ENCODE data around the gene SHE.
A peak's percentile ranks its signal among the peaks of the same experiment; 100 is the strongest.

SHE gene

DNA sequence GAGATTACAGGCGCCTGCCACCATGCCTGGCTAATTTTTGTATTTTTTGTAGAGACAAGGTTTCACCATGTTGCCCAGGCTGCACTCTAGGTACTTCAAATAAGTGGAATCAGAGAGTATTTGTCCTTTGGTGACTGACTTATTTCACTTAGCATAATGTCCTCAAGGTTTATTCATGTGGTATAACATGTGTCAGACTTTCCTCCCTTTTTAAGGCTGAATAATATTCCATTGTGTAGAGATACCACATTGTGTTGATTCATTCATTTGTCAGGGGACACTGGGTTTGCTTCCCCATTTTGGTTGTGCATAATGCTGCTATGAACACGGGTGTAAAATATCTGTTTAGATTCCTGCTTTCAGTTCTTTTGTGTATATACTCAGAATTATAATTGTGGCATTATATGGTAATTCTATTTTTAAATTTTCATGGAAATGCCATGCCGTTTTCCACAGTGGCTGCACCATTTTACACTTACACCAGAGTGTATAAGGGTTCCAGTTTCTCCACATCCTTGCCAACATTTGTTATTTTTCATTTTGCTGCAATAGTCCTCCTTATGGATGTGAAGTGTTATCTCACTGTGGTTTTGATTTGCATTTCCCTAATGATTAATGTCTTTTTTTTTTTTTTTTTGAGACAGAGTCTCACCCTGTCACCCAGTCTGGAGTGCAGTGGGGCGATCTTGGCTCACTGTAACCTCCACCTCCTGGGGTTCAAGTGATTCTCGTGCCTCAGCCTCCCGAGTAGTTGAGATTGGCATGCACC, 62.0 kb downstream of the SHE start:
- no peaks in the 10 kb centered on the region for H3K9me3 Mint-ChIP-seq
- H3K27me3 Mint-ChIP-seq (ENCODE audit: low read depth) = no peaks in the 10 kb centered on the region
- peak overlapping the region; percentile 81 for H3K27ac Mint-ChIP-seq
- no peak for DNase-seq (ENCODE audit: low spot score)
- peaks cover 42% of the 10 kb centered on the region for H3K4me1 Mint-ChIP-seq (ENCODE audit: low read depth)
- peaks cover 5% of the 10 kb centered on the region for H3K36me3 Mint-ChIP-seq (ENCODE audit: low read depth)
- H3K4me3 Mint-ChIP-seq = peak overlapping the region; percentile 56

DNA sequence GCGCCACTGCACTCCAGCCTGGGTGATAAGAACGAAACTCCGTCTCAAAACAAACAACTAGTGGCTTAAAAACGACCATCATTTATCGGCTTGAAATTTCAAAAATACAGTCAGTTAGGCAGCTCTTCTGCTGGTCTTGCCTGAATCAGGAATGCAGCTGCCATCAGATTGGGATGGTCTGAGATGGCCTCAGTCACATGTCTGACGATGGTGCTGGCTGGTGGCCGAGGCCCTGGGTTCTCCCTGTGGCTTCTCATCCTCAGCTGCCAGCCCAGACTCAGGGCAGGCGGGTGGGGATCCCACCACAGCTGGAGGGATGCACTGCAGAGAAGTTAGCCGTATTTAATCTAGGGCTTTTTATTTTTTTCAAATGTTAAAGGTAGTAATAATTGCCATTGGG, 65.8 kb downstream of the SHE start:
- Mint-ChIP-seq H3K9me3 (no peaks in the 10 kb centered on the region), H3K27me3 (ENCODE audit: low read depth) (no peaks in the 10 kb centered on the region), H3K27ac (no peak overlapping the region), H3K4me3 (no peak overlapping the region), H3K36me3 (ENCODE audit: low read depth) (peaks cover 5% of the 10 kb centered on the region), H3K4me1 (ENCODE audit: low read depth) (peaks cover 41% of the 10 kb centered on the region)
- no peak for DNase-seq (ENCODE audit: low spot score)

GRCh38 chr1:154435599-154436200, 66.5 kb downstream of the SHE start:
- Mint-ChIP-seq H3K27ac (no peak overlapping the region), H3K9me3 (no peaks in the 10 kb centered on the region), H3K4me1 (ENCODE audit: low read depth) (peaks cover 35% of the 10 kb centered on the region)

DNA sequence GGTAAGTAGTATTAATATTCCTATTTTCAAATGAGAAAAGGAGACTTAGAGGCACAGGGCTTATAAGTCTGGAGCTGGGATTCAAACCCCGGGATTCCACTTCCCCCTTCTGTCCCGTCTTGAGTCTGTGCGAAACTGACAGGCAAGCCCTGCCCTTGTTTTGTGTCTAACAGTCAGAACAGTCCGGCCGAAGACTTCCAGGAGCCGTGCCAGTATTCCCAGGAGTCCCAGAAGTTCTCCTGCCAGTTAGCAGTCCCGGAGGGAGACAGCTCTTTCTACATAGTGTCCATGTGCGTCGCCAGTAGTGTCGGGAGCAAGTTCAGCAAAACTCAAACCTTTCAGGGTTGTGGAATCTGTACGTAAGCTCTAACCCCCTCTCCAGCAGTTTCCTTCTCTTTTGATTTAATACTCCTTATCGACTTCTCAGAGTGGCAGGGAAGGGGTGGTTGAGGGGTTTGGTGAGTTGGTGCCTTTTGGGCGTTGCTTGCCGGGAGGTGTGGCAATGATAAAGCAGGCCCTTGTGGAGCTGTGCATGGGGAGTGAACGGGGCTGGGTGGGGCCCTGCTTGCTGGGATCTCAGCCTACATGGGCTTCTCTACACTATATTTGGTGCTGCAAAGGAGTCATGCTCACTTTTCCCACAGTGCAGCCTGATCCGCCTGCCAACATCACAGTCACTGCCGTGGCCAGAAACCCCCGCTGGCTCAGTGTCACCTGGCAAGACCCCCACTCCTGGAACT, 67.7 kb downstream of the SHE start:
- Mint-ChIP-seq H3K4me3 (no peak overlapping the region), H3K9me3 (no peaks in the 10 kb centered on the region), H3K36me3 (ENCODE audit: low read depth) (peaks cover 2% of the 10 kb centered on the region), H3K27ac (peak overlapping the region; percentile 15), H3K27me3 (ENCODE audit: low read depth) (no peaks in the 10 kb centered on the region), H3K4me1 (ENCODE audit: low read depth) (peaks cover 27% of the 10 kb centered on the region)
- no peak for DNase-seq (ENCODE audit: low spot score)

More at GRCh38 chr1:154435599-154436200, 66.5 kb downstream of the SHE start:
- no peak overlapping the region for H3K4me3 Mint-ChIP-seq
- DNase-seq (ENCODE audit: low spot score) = no peak
- peaks cover 2% of the 10 kb centered on the region for H3K36me3 Mint-ChIP-seq (ENCODE audit: low read depth)
- H3K27me3 Mint-ChIP-seq (ENCODE audit: low read depth) = no peaks in the 10 kb centered on the region

DNA sequence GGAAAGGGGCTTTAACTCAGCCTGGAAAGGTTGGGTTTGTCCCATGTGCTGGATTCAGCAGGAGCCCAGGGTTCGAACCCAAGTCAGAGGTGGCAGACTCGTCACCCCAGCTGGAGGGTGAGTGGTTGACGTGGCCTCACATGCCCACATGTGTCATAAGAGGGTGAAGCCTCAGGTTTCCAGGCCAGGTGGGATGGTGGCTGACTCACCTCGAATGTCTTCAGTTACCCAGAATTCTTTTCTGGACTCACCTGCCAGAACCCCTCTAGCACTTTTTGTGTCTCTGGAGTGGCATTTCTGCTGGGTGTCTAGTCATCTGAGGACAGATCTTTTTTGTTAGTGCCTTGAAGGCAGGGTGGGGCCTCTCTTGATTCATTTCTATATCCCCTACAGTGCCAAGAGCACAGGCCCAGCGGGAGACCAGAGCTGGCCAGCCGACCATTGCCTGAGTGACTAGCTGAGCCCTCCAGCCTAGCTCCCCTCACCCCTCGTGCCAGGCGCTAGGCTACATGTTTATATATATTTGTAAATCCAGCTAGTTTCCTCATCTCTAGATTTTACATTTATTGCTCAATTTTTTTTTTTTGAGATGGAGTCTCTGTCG, 68.9 kb downstream of the SHE start:
- Mint-ChIP-seq H3K27ac (no peak overlapping the region), H3K4me1 (ENCODE audit: low read depth) (peaks cover 20% of the 10 kb centered on the region), H3K9me3 (no peaks in the 10 kb centered on the region), H3K36me3 (ENCODE audit: low read depth) (peaks cover 2% of the 10 kb centered on the region), H3K27me3 (ENCODE audit: low read depth) (no peaks in the 10 kb centered on the region), H3K4me3 (no peak overlapping the region)
- no peak for DNase-seq (ENCODE audit: low spot score)

- peak overlapping the region; percentile 71 for H3K27ac Mint-ChIP-seq
- H3K4me1 Mint-ChIP-seq (ENCODE audit: low read depth) = peaks cover 15% of the 10 kb centered on the region
- peak; percentile 40 for DNase-seq (ENCODE audit: low spot score)
- H3K27me3 Mint-ChIP-seq (ENCODE audit: low read depth) = no peaks in the 10 kb centered on the region
- no peaks in the 10 kb centered on the region for H3K36me3 Mint-ChIP-seq (ENCODE audit: low read depth)
- peak overlapping the region; percentile 1 for H3K4me3 Mint-ChIP-seq
- no peaks in the 10 kb centered on the region for H3K9me3 Mint-ChIP-seq
Observed at GRCh38 chr1:154431586-154432373, 70.4 kb downstream of the SHE start.

- Mint-ChIP-seq H3K9me3 (no peaks in the 10 kb centered on the region), H3K27ac (no peak overlapping the region), H3K4me1 (ENCODE audit: low read depth) (peaks cover 16% of the 10 kb centered on the region), H3K27me3 (ENCODE audit: low read depth) (no peaks in the 10 kb centered on the region), H3K36me3 (ENCODE audit: low read depth) (no peaks in the 10 kb centered on the region), H3K4me3 (no peak overlapping the region)
- no peak for DNase-seq (ENCODE audit: low spot score)
Observed at GRCh38 chr1:154430903-154431302, 71.3 kb downstream of the SHE start.

DNA sequence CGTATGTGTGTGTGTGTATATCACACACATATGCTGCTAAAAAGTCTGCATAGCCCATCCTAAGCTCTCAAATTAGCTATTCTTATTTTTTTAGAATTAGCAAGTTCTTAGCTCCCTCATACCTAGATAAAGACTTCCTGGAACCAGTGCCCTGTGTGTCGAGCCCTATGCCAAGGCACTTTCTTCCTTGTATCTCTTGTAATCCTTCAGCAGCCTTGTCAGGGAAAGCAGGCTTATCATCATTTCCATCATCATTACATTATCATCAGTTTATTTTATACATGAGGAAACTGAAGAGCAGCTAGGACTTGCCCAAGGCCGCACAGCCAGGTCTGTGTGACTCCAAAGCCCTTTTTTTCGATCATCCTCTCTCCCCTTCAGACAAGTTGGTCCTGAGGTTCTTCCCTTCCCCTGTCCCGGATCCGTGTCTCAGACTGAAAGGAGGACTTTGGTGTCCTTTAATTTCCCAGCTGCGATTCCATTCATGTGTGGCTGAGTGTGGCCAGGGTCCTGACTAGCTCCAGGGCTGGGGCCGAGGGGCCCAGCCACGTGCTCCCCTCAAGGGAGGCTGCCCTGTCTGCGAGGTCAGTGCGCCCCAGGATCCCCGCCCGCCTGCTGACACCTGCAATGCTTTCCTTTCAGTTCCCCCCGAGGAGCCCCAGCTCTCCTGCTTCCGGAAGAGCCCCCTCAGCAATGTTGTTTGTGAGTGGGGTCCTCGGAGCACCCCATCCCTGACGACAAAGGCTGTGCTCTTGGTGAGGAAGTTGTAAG, 72.2 kb downstream of the SHE start:
- Mint-ChIP-seq H3K27ac (no peak overlapping the region), H3K36me3 (ENCODE audit: low read depth) (no peaks in the 10 kb centered on the region), H3K4me1 (ENCODE audit: low read depth) (peaks cover 18% of the 10 kb centered on the region), H3K27me3 (ENCODE audit: low read depth) (no peaks in the 10 kb centered on the region), H3K4me3 (no peak overlapping the region), H3K9me3 (no peaks in the 10 kb centered on the region)
- no peak for DNase-seq (ENCODE audit: low spot score)
